OCI-LY3 (cell line): ENCODE data around the gene ADCY5.

Experiments
- CTCF ChIP-seq: fragments of 200-600, 300-600 bp; sonication (generic); IDR thresholded peaks from 2 replicates; pipeline ENCODE4 v1.5.1; 2014; ENCODE audit warnings: antibody characterized with exemption, low read length, low read depth
- EZH2phosphoT487 ChIP-seq: fragments of 200-600 bp; shearing (Covaris generic); IDR thresholded peaks from 2 replicates; pipeline ENCODE4 v1.6.1; 2018; ENCODE audit warnings: antibody characterized with exemption, mixed run types, low read depth

GRCh38 chr3:123283657-123284398, 165.1 kb downstream of the ADCY5 start:
- TF ChIP-seq CTCF (no peak), EZH2phosphoT487 (no peak)
